Measurements from ENCODE around the gene GOLGA8G.
"Not testable (repeated sequence)": the region's sequence is repeated elsewhere in the genome, so short reads cannot be mapped to it uniquely, and the experiment has no call there.

GOLGA8G gene, protein sequence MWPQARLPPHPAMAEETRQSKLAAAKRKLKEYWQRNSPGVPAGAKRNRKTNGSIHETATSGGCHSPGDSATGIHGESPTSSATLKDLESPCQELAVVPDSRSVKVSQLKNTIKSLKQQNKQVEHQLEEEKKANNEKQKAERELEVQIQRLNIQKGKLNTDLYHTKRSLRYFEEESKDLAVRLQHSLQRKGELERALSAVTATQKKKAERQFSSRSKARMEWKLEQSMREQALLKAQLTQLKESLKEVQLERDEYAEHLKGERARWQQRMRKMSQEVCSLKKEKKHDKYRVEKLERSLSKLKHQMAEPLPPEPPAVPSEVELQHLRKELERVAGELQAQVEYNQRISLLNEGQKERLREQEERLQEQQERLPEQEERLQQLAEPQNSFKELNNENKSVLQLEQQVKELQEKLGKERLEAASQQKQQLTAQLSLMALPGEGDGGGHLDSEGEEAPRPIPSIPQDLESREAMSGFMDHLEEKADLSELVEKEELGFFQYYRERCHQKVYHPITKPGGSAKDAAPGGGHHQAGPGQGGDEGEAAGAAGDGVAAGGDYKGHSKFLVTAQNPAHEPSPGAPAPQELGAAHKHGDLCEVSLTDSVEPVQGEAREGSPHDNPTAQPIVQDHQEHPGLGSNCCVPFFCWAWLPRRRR

DNA sequence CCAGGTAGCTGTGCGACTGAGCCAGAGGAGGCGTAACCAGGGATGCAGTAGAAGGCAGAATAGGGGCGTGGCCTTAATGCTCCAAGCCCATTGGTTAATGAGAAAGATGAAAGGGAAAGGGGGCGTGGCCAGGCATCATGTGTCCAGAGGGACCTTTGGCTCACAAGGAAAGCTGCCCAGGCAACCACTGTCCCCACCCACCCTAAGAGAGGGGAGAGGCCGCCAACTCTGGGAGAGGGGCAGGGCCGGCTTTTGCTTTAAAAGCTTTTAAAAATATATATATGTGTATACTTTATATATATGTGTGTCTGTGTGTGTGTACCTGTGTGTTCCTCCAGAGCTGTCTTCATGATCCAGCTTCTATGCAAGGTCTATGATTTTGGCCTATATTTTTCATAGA is at the start of gene GOLGA8G:
GOLGA8G (minus strand) TSS at position 18 of the 400 bp plus-strand sequence. CDS start 62 bp downstream, outside the sequence.
- DNase-seq = not testable (repeated sequence)

DNA sequence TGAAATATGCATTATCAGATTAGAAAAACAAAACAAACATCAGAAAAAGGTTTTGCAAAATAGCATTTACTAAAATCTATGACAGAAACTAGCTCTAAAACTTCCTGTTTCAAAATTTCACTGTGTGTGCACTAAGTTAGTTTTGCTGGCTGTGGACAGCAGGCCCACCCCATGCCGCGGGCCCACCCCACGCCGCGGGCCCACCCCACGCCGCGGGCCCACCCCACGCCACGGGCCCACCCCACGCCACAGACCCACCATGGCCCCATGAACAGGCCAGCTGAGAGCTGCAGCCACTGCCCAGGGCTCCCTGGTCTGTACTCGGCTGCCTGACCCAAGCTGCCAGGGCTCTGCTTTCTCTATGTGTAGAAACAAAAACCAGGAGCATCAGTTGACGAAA is 40.6 kb upstream of the GOLGA8G start:
- DNase-seq = not testable (repeated sequence)

DNA sequence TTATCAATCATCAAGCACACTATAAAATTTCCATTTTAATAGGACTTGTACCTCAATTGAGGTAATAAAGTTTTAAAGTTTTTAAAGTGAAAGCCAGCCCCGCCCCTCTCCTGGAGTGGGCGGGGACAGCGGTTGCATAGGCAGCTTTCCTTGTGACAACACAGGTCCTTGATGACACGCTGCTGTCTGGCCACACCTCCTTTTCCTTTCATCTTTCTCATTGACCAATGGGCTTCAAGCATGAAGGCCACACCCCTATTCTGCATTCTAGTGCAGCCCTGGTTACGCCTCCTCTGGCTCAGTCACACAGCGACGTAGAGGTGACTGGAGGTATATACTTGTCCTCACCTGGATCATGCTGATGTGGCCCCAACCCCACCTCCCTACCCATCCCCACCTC is 20.5 kb upstream of the GOLGA8G start, which contains the start of gene GOLGA6L25:
GOLGA6L25 (plus strand) TSS at position 301 of the 400 bp plus-strand sequence; CDS start at position 362, 61 bp downstream.
- not testable (repeated sequence) for DNase-seq

DNA sequence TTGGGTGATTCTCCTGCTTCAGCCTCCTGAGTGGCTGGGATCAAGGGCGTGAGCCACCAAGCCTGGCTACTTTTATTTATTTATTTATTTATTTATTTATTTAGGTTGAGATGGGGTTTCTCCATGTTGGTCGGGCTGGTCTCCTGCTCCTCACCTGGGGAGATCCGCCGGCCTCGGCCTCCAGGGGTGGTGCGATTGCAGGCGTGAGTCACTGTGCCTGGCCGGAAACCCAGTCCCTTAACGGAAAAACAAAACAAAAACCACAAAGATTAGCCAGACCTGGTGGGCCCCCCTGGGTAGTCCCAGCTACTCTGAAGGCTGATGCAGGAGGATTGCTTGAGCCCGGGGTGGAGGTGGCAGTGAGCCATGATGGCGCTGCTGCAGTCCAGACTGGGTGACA is 17.6 kb downstream of the GOLGA8G start:
- DNase-seq = not testable (repeated sequence)

DNA sequence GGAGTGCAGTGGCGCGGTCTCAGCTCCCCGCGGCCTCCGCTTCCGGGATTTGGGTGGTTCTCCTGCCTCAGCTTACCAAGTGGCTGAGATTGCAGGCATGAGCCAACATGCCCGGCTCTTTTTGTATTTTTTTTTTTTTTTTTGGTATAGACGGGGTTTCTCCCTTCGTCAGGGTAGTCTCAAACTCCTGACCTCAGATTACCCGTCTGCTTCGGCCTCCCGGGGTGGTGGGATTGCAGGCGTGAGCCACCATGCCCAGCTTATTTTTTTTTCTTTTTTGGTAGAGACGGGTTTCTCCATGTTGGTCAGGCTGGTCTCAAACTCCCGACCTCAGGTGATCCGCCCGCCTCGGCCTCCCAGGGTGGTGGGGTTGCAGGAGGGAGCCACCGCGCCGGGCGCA is 18.6 kb downstream of the GOLGA8G start:
- not testable (repeated sequence) for DNase-seq

DNA sequence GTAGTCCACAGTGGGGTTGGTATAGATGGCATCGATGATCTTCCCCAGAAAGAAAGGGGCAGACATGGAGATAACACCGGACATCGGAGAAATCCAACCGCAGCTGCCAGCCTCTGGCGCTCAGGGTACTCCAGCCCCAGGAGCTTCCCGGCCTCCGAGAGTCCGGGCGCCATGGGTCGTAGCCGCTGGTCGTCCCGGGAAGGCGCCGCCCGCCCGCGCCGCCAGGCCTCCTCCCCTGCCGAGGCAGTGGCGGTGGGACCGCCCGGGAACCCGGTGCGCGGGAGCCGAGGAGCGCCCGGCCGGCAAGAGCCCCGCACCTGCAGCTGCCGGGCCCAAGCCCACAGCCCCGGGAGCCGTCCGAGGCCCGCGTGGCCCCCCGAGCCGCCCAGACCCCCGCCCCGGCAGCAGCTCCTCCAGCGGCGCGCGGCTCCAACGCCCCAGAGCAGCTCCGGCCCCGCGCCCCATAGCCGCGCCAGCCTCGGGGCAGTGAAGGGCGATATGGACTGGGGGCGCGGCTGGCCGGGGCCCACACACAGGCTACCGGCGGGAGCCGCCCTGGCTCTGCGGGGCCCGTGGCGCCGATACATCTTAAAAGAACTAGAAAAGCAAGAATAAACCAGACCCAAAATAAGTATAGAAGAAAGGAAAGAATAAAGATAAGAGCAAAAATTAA is 24.4 kb downstream of the GOLGA8G start:
- DNase-seq = not testable (repeated sequence)

DNA sequence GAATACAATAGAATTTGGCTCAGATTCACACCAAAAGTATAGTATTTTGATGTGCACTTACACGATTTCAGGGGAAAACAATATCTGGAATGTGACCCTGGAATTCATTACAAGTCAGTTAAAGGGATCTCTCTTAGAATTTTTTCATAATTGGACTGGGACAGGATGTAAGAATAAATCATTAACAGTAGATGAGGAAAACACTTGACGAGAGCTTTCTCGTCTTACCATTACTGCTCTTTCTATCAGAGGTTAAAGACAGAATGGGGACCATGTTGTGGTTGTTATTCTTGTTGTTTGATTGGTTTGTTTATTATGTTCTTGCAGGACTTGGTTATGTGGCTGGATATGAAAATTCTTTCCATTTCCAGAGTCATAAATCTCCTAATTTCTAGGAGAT is 51.4 kb downstream of the GOLGA8G start:
- not testable (repeated sequence) for DNase-seq
